NCI-H187 treated with DMSO at 0.1 percent for 48 hours (cell line): Measurements from ENCODE around the gene CDK8.
"Not testable (repeated sequence)": the region's sequence is repeated elsewhere in the genome, so short reads cannot be mapped to it uniquely, and the experiment has no call there.

Source experiments
- DNase-seq: peaks from one replicate; lab custom pipeline; 2025; lab: John Stamatoyannopoulos, UW

The CDK8 gene

DNA sequence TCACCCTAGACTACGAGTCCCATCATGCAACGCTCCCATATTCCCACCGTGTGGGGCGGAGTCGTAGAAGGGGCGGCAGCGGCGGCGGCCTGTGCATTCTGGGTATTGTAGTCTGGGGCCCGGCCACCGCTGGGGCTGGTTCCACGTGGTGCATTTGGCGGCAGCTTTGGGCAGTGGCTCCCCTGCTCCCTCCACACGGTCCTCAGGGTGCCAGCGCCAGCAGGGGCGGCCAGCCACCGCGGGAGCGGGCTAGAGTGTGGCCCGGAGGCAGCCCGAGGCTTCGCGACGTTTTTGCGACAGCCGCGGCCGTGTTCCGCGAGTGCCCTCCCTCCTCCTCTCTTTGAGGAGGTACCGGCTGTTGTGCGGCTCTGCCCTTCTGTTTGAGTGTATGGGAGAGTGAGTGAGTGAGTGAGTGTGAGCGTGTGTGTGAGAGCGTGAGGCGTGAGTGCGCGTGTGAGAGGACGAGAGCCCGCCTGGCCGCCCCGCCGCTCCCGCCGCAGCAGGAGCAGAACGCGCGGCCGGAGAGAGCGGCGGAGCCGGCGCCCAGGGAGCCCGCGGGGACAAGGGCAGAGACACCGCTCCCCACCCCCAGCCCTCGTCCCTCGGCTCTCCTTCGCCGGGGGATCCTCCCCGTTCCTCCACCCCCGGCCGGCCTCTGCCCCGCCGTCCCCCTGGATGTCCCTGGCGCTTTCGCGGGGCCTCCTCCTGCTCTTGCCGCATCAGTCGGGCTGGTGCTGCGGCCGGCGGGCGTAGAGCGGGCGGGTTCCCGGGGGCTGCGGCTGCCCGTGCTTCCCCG, at the start of gene CDK8:
Gene CDK8, plus strand, starts transcription at position 343 of the 796 bp plus-strand sequence. CDS start 513 bp downstream, outside the sequence.
- DNase-seq, result peak; percentile 78

- no peak for DNase-seq
Measured at GRCh38 chr13:26208287-26208686, 45.6 kb upstream of the CDK8 start.

DNA sequence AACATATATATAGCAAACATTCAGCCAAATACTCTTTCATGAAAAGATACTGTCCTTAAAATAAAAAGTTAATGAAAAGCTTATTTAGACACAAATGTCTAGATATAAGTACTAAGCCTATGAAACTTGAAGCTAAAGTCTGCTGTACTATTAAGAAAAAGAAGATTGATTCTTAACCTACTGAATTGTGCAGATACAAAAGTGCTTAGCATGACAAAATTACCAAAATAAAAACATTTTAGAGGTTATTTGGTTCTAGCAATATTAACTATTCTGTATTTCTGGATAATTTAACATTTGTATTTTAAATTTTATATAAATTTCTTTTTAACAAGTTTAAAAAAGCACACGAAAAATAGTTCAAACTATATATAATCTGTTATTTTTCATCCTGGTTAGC, 40.6 kb upstream of the CDK8 start:
- no peak for DNase-seq

DNA sequence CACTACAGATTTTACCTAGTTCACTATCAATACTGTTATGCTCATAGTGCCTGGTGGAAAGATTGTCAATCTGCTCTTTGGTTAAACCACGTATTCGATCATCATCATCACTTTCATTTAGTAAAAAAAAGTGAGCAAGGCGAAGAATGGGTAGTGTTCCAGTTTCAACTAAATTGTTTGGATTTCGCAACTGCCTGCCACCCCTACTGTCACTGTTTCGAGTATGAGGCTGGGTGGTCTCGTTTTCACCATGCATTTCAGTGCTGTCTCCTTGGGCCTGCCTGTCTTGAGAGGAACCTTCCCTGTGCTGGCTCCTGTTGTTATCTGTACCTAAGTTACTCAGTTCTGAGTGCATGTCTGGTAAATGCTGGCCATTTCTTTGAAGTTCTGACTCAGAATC, 39.9 kb upstream of the CDK8 start:
- no peak for DNase-seq

DNA sequence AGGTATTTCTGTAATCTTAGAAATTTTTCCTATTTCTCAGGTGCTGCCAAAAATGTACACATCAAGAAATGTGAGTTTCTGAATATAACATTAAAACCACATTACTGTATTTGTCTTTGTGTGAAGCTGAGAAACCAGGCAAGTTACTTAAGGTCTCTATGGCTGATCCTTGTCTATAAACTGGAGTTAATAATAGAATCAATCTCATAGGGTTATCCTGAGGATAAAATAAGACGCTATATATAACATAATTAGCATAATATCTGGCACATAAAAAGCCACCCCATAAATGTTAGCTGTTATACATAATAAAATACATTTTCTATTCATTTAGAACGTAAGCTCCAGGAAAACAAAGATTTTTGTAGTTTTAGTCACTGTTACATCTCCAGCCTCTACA, 37.9 kb upstream of the CDK8 start:
- DNase-seq, result no peak

DNA sequence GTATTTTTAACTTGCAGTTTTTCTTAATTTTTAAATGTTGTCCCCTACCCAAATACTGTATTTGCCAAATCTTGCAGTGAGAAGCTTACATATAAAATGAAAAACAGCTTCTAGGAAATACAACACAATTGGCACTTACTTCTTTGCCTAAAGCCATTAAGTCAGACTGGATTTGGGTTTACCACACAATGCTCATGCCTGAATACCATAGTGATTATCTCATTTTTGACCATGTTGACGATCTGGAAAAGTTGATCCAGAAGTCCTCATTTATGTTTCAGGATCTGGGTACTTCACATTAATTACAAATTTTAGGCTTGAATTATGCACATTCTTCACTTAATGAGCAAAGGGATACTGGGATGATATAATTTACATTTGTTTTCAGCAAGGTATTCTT, 34.2 kb upstream of the CDK8 start:
- no peak for DNase-seq

- no peak for DNase-seq
Measured at GRCh38 chr13:26220575-26220974, 33.4 kb upstream of the CDK8 start.

- DNase-seq, result no peak
Measured at GRCh38 chr13:26221399-26221720, 32.6 kb upstream of the CDK8 start.

GRCh38 chr13:26221721-26222519, 32.0 kb upstream of the CDK8 start, which contains the start of gene RNF6:
Gene RNF6, minus strand, starts transcription at chr13:26222314. Its CDS starts 2,665 bp downstream, at chr13:26219649.
- DNase-seq, result peak; percentile 85

- DNase-seq, result no peak
Measured at GRCh38 chr13:26222520-26223046, 31.3 kb upstream of the CDK8 start.

- no peak for DNase-seq
Measured at GRCh38 chr13:26225896-26226617, 27.9 kb upstream of the CDK8 start.

- DNase-seq, result no peak
Measured at GRCh38 chr13:26227166-26227971, 26.6 kb upstream of the CDK8 start.

GRCh38 chr13:26228096-26228495, 25.8 kb upstream of the CDK8 start:
- no peak for DNase-seq

GRCh38 chr13:26229080-26229615, 24.8 kb upstream of the CDK8 start:
- no peak for DNase-seq

GRCh38 chr13:26230703-26231102, 23.2 kb upstream of the CDK8 start:
- DNase-seq, result no peak

GRCh38 chr13:26236296-26236695, 17.6 kb upstream of the CDK8 start:
- no peak for DNase-seq

- DNase-seq, result no peak
Measured at GRCh38 chr13:26246154-26246553, 7.8 kb upstream of the CDK8 start.

GRCh38 chr13:26247011-26247410, 6.9 kb upstream of the CDK8 start:
- no peak for DNase-seq

- DNase-seq, result no peak
Measured at GRCh38 chr13:26247608-26248007, 6.3 kb upstream of the CDK8 start.

DNA sequence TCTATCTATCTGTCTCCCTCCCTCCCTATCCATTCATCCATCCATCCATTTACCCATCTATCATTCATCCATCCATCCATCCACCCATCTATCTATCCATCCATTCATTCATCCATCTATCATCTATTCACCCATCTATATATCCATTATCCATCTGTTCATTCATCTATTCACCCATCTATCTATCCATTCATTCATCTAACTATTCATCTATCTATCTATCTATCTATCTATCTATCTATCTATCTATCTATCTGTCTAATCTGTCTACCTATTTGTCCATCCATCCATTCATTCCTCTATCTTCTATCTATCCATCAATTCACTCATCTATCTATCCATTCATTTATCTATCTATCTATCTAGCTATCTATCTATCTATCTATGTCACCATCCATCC, 4.4 kb upstream of the CDK8 start:
- DNase-seq, result no peak

DNA sequence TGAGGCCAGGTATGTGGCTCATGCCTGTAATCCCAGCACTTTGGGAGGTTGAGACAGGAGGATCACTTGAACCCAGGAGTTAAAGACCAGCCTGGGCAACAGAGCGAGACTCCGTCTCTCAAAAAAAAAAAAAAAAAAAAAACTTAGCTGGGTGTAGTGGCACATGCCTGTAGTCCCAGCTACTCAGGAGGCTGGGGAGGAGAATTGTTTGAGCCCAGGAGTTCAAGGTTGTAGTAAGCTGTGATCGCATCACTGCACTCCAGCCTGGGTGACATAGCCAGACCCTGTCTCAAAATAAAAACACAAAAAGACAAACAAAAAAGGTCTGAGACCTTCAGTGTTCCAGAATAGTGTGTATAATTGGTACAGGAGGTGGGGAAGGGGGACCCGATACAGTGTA, 1.9 kb upstream of the CDK8 start:
- DNase-seq, result not testable (repeated sequence)
